Measurements from ENCODE around the gene SULT1A2.
"Not testable (repeated sequence)": the region's sequence is repeated elsewhere in the genome, so short reads cannot be mapped to it uniquely, and the experiment has no call there.

SULT1A2 gene

GRCh38 chr16:28596840-28597691 lies at the start of gene SULT1A2:
SULT1A2 (minus strand) TSS chr16:28597050; CDS start chr16:28595930, 1,120 bp downstream.
- no peak for DNase-seq (ENCODE audit: low spot score)

DNA sequence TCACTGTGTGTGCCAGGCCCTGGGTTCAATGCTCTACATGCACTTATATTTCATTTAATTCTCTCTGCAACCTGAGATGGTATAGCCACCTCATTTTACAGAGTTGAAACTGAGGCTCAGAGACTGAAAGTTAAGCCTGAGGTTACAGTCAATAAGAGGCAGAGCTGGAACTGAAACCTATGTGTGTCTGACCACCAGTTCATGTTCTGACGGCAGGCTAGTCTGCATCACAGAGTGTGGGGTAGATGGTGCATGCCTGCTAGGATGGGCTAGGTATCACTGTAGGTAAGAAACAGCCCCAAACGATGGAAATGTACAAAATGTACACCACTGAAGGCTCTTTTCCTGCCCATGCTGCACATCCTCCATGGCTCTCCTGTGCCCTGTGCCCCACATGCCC lies 43.1 kb upstream of the SULT1A2 start:
- DNase-seq (ENCODE audit: low spot score) = not testable (repeated sequence)

DNA sequence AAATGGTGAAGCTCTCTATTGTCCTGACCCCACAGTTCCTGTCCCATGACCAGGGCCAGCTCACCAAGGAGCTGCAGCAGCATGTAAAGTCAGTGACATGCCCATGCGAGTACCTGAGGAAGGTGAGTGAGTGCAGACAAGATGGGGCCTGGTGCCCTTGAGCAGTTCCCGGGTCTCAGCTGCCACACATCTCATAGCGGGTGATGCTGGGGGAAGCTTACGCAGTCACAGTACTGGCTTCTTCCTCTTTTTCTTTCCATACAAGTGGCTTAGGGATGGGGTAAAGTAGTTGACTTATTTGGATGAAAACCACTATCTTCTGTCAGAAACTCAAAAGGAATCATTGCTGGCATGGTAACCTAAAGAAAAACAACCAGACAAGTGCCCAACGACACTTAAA lies 41.5 kb upstream of the SULT1A2 start:
- DNase-seq (ENCODE audit: low spot score) = not testable (repeated sequence)

DNA sequence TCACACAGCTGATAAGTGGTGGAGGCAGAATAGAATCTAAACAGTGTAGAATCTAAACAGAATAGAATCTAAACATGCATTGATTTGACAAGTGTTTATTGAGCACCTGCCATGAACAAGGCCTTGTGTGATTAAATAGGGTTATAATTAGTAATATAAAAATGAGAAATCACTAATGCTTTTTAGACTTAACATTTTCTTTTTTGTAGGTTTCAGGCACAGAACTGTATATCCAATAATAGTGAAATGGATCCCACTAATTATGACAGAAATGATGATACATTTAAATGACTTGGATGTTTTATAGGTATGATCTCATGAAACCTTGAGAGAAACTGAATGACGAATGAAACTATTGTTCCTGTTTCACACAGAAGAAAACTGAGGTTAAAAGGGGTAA lies 40.9 kb upstream of the SULT1A2 start, which contains the start of gene NPIPB8:
NPIPB8 (plus strand) TSS at position 301 of the 400 bp plus-strand sequence. CDS start 296 bp downstream, outside the sequence.
- not testable (repeated sequence) for DNase-seq (ENCODE audit: low spot score)

- DNase-seq (ENCODE audit: low spot score) = not testable (repeated sequence)
These were observed 39.4 kb upstream of the SULT1A2 start for GRCh38 chr16:28636093-28636823.

DNA sequence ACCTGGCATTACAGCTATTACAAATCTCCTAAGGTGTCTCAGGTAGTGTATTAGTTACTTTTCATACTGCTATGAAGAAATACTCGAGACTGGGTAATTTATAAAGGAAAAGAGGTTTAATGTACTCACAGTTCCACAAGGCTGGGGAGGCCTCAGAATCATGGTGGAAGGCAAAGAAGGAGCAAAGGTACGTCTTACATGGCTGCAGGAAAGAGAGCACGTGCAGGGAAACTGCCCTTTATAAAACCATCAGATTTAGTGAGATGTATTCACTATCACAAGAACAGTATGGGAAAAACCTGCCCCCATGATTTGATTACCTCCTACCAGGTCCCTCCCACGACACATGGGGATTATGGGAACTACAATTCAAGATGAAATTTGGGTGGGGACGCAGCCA lies 34.1 kb upstream of the SULT1A2 start:
- DNase-seq (ENCODE audit: low spot score) = not testable (repeated sequence)

DNA sequence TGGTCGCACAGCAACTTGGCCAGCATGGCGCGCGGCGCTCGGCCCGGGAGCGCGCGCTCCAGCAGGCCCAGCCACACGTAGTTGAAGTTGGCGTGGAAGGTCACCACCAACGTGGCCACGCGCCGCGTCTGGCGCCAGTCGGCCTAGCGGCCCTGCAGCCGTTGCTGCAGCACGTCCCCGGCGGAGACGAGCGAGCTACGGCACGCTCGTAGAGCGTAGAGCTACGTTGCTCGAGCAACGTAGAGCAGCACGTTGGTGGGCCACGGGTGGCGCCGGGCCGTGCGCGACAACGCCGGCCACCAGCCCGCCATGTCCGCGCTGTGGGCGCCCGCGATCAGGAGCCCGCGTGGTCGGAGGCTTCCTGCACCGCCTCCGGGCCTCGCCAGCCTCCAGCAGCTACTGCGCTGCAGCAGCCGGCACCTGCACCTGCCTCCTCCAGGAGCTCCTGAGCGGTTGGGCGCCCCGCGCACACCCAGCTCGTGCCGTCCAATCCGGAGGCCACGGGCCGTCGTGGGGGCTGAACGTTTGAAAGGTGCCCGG lies 26.4 kb upstream of the SULT1A2 start:
- peak; percentile 18 for DNase-seq (ENCODE audit: low spot score)

DNA sequence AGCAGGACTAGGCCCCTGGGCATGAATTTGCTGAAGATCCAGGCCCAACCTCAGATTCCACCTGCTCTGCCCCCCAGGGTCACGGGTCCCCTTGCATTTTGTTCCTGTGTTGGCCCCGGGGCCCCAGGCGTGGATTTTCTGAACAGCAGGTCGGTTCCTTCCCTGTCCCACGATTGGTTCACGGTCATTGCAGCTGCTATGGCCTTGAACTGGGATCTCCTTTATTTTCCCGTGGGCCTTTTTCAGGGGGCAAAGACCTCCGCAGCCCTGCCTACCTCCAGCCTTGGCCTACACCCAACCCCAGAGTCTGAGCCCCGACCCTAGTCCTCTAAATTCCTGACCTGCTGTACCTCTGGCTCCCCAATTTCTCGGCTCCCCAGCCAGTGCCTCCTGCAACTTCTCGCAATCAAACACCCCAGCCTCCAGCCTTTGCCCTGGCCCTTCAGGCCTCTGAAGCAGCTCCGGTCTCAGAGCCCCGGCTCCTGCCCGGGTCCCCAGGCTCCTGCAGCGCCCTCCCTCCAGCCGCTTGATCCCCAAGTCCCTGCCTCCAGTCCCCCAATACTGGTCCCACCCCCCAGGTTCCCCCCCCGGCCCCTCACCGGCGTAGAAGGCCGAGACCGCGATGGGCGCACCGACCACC lies 25.8 kb upstream of the SULT1A2 start:
- not testable (repeated sequence) for DNase-seq (ENCODE audit: low spot score)

DNA sequence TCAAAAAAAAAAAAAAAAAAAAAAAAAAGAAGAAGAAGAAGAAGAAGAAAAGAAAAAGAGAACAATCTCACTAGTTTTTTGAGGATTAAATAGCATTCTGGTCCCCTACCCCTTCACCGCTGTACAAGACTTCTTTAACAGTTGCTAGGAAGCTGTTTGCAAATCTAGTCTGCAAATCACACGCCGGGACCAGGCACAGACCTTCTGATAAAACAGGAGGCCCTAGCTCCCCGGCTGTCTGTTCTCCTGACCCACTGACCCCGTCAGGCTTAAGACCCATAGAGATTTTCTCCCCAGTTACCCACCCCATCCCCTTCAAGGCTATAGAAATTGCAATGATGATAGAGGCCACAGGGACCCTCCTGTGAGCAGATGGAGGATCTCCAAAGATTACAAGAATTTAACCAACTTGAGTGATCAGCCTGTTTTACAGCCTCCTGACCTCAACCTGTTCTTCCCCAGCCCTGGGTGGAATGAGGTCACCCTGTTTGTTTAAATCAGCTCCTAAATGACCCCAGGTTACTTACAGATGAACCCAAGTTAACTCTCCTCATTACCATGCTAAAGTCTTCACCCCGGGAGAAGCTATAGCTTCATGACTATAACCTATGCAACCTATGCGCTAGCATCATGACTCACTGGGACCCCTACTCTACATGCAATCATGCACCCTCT lies 24.8 kb upstream of the SULT1A2 start:
- DNase-seq (ENCODE audit: low spot score) = no peak

DNA sequence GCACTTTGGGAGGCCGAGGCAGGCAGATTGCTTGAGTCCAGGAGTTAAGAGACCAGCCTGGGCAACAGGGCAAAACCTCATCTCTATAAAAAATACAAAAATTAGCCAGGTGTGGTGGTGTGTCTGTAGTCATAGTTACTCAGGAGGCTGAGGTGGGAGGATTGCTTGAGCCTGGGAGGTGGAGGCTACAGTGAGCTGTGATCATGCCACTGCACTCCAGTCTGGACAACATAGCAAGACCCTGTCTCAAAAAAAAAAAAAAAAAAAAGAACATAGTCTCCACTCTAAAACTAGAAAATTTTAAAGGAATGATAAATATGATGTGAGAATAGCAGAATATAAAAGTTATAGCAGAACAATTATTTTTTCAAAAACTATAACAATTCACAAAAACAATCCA lies 23.5 kb upstream of the SULT1A2 start:
- DNase-seq (ENCODE audit: low spot score) = not testable (repeated sequence)

GRCh38 chr16:28617874-28618273 lies 21.0 kb upstream of the SULT1A2 start:
- no peak for DNase-seq (ENCODE audit: low spot score)

DNA sequence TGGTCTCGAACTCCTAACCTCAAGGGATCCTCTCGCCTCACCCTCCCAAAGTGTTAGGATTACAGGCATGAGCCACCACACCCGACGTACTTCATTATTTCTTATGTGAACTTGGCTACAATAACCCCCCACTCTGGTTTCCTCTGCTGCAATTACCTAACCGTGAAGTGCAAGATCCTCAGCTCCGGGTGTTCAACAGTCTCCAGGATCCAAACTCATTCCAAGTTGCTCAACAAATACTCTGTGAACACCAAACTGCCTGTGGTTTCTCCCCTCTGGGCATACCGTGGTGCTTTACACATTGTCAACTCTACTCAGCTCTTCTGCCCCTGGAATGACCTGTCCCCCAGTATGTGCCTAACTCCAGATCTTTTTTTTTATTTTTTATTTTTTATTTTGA lies 19.8 kb upstream of the SULT1A2 start:
- DNase-seq (ENCODE audit: low spot score) = no peak

DNA sequence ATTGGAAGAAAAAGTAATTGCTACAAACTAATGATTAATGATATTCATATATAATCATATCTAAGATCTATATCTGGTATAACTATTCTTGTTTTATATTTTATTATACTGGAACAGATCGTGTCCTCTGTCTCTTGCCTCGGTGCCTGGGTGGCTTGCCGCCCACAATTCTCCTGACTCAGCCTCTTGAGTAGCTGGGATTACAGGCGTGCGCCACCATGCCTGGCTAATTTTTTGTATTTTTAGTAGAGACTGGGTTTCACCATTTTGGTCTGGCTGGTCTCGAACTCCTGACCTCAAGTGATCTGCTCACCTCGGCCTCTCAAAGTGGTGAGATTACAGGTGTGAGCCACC lies 19.4 kb upstream of the SULT1A2 start:
- not testable (repeated sequence) for DNase-seq (ENCODE audit: low spot score)

GRCh38 chr16:28615486-28616223 lies 18.8 kb upstream of the SULT1A2 start:
- DNase-seq (ENCODE audit: low spot score) = not testable (repeated sequence)

GRCh38 chr16:28614561-28614960 lies 17.7 kb upstream of the SULT1A2 start:
- not testable (repeated sequence) for DNase-seq (ENCODE audit: low spot score)

- DNase-seq (ENCODE audit: low spot score) = not testable (repeated sequence)
These were observed 17.1 kb upstream of the SULT1A2 start for GRCh38 chr16:28613912-28614311.

DNA sequence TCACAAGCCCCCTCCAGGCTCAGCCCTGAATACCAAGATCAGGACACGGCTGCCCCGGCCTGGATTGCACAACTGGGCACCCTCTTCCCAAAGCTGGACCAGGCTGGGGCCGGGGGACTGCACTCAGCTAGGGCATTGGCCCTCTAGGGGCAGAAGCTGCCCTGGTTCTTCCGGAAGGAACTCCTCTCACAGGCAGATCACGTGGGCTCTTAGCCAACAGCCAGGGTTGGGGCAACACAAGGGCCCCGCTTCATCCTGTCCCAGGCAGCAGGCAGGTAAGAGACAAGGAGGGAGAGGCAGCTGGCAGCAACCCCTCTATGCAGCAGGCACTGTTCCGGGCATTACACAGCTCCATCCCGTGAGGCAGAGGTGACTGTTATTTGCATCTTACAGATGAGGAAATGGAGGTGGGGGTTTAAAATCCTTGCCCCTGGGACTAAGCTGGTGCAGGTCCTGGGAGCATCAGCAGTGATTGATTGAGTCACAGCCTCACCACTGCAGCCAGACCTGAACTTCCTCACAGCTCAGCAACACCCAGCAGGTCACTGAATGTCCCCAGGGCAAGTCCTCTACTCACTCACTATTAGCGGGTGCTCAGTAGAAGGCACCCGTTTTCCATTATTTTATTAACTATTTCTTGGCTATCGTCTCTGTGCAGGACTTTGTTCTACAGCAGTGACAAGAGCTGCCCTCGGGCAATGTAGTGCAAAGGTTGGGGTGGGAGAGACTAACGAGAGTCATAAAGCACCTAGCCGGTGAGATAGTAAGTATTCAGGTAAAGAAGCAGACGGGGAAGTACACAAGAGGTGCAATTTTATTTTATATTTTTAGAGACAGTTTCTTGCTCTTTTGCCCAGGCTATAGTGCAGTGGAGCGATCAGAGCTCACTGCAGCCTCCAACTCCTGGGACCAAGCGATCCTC lies 15.8 kb upstream of the SULT1A2 start:
- DNase-seq (ENCODE audit: low spot score) = not testable (repeated sequence)

- no peak for DNase-seq (ENCODE audit: low spot score)
These were observed 13.8 kb upstream of the SULT1A2 start for GRCh38 chr16:28610595-28611191.

All from AG08395 (cell line).